ENCODE measurements around the gene STAC3. TPM values are rescaled to one million over a fixed set of nuclear protein-coding genes. Genes with fewer than 3 reads are reported as not detected.

STAC3 gene
- total RNA-seq, 1 experiment from 2014 or later: 2.5 TPM

GRCh38 chr12:57199191-57199590 is 51.8 kb downstream of the STAC3 start:
- ChIA-PET RAD21 (ENCODE audit: low non-redundant PET in 1 of 2, low total read pairs in 2 of 2, uncharacterized antibody in 2 of 2, unreplicated experiment in 2 of 2) (no interaction called here), POLR2A (no interaction called here)
- no peak for TF ChIP-seq CEBPB (IDR thresholded peaks at IDR 0.05; ENCODE audit: low read depth)
- TF ChIP-seq, protein P1, sequence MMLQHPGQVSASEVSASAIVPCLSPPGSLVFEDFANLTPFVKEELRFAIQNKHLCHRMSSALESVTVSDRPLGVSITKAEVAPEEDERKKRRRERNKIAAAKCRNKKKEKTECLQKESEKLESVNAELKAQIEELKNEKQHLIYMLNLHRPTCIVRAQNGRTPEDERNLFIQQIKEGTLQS (IDR thresholded peaks at IDR 0.05): no peak
- TF ChIP-seq EZH2phosphoT487 (IDR thresholded peaks at IDR 0.05; ENCODE audit: borderline replicate concordance): no peak
- no peak for TF ChIP-seq FOSL1 (IDR thresholded peaks at IDR 0.05; ENCODE audit: low read depth)
- no peak for TF ChIP-seq POLR2AphosphoS5 (IDR thresholded peaks at IDR 0.05; ENCODE audit: low read depth, low read length)
- no peak for TF ChIP-seq ZFX (IDR thresholded peaks at IDR 0.05)
- no peak for TF ChIP-seq SP1 (IDR thresholded peaks at IDR 0.05; ENCODE audit: low read depth)
- TF ChIP-seq YY1 (IDR thresholded peaks at IDR 0.05; ENCODE audit: extremely low read depth, insufficient replicate concordance, low read depth, low read length): no peak
- no peak for TF ChIP-seq POLR2A (IDR thresholded peaks at IDR 0.05; ENCODE audit: borderline replicate concordance, extremely low read depth, insufficient read depth, insufficient read length)
- TF ChIP-seq SRF (IDR thresholded peaks at IDR 0.05; ENCODE audit: low read depth): no peak
- TF ChIP-seq ZBTB33 (IDR thresholded peaks at IDR 0.05; ENCODE audit: extremely low read depth, insufficient replicate concordance, low read length): no peak
- TF ChIP-seq, protein P2, sequence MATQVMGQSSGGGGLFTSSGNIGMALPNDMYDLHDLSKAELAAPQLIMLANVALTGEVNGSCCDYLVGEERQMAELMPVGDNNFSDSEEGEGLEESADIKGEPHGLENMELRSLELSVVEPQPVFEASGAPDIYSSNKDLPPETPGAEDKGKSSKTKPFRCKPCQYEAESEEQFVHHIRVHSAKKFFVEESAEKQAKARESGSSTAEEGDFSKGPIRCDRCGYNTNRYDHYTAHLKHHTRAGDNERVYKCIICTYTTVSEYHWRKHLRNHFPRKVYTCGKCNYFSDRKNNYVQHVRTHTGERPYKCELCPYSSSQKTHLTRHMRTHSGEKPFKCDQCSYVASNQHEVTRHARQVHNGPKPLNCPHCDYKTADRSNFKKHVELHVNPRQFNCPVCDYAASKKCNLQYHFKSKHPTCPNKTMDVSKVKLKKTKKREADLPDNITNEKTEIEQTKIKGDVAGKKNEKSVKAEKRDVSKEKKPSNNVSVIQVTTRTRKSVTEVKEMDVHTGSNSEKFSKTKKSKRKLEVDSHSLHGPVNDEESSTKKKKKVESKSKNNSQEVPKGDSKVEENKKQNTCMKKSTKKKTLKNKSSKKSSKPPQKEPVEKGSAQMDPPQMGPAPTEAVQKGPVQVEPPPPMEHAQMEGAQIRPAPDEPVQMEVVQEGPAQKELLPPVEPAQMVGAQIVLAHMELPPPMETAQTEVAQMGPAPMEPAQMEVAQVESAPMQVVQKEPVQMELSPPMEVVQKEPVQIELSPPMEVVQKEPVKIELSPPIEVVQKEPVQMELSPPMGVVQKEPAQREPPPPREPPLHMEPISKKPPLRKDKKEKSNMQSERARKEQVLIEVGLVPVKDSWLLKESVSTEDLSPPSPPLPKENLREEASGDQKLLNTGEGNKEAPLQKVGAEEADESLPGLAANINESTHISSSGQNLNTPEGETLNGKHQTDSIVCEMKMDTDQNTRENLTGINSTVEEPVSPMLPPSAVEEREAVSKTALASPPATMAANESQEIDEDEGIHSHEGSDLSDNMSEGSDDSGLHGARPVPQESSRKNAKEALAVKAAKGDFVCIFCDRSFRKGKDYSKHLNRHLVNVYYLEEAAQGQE (IDR thresholded peaks at IDR 0.05; ENCODE audit: low read depth): no peak
- TF ChIP-seq EZH2 (IDR thresholded peaks at IDR 0.05): no peak
- no peak for TF ChIP-seq ELF1 (IDR thresholded peaks at IDR 0.05; ENCODE audit: borderline replicate concordance, low read depth)
- TF ChIP-seq EGR1 (IDR thresholded peaks at IDR 0.05; ENCODE audit: low read depth): no peak
- no peak for TF ChIP-seq JUND (IDR thresholded peaks at IDR 0.05)
- TF ChIP-seq TCF7L2 (IDR thresholded peaks at IDR 0.05; ENCODE audit: borderline replicate concordance, extremely low read depth, insufficient read depth, insufficient read length): no peak

More at GRCh38 chr12:57199191-57199590, 51.8 kb downstream of the STAC3 start:
- Histone ChIP-seq H3K4me1 (ENCODE audit: control insufficient read depth in 1 of 2, insufficient read depth in 2 of 2, low read length in 2 of 2) (no peaks in the 10 kb centered on the region), H3K4me3 (replicated peaks in 1 of 2; ENCODE audit: low read depth in 1 of 2, low read length in 2 of 2) (no peak overlapping the region), H3K27ac (ENCODE audit: low read depth, low read length) (no peak overlapping the region), H3K27me3 (ENCODE audit: insufficient read depth, low read length) (no peaks in the 10 kb centered on the region), H2AFZ (ENCODE audit: low read depth, low read length, poor library complexity, severe bottlenecking) (no peak overlapping the region), H3K9me2 (ENCODE audit: insufficient read depth) (no peaks in the 10 kb centered on the region), H3K79me2 (ENCODE audit: insufficient read depth, low read length) (no peaks in the 10 kb centered on the region), H3K4me2 (ENCODE audit: low read length) (no peak overlapping the region), H3K36me3 (ENCODE audit: control insufficient read depth in 1 of 2, insufficient read depth in 2 of 2, low read length in 2 of 2) (no peaks in the 10 kb centered on the region; a peak in 1 of 4 replicates), H3K9ac (ENCODE audit: low read length) (no peak overlapping the region), H4K20me1 (ENCODE audit: insufficient read depth) (no peaks in the 10 kb centered on the region), H3K9me3 (ENCODE audit: control insufficient read depth in 1 of 2, insufficient read depth in 1 of 2, low read depth in 1 of 2, low read length in 2 of 2) (no peaks in the 10 kb centered on the region)
- intact Hi-C loops (cut with micrococcal nuclease): no loop called here
- DNase-seq (ENCODE audit: low read depth, low spot score) (no peak), ATAC-seq (no peak)
- CTCF ChIA-PET: no interaction called here
- BruUV-seq (replicated peaks): no TSS peak
